ENCODE data around the gene OR4D6. TPM values are rescaled to one million over a fixed set of nuclear protein-coding genes. Genes with fewer than 3 reads are reported as not detected.

The OR4D6 gene
- total RNA-seq, 1 donor, result not detected

- DNase-seq (ENCODE audit: insufficient read length, low spot score, missing footprints), result no peak
- H3K4me2 ChIP-seq (ENCODE audit: insufficient read depth, low read length), result peak overlapping the region; percentile 3
- H3K36me3 ChIP-seq (ENCODE audit: insufficient read depth, low read length), result no peaks in the 10 kb centered on the region
- no peak overlapping the region for H2AFZ ChIP-seq (ENCODE audit: low read length)
- H3K27me3 ChIP-seq (ENCODE audit: insufficient read depth, low read length), result no peaks in the 10 kb centered on the region
- H3K9me3 ChIP-seq (ENCODE audit: low read depth, low read length), result no peaks in the 10 kb centered on the region
- H3K27ac ChIP-seq (ENCODE audit: low read depth, low read length), result no peak overlapping the region
- no peaks in the 10 kb centered on the region for H4K20me1 ChIP-seq (ENCODE audit: insufficient read depth, low read length)
- H3K4me1 ChIP-seq (ENCODE audit: insufficient read depth, low read length), result no peaks in the 10 kb centered on the region
- no peak overlapping the region for H3K4me3 ChIP-seq (ENCODE audit: insufficient read depth, low read length)
- TF ChIP-seq CTCF (IDR thresholded peaks at IDR 0.05; ENCODE audit: extremely low read depth, low read depth, low read length), result peak; percentile 4
- no peaks in the 10 kb centered on the region for H3K79me2 ChIP-seq (ENCODE audit: insufficient read depth, low read length)
Observed at GRCh38 chr11:59463190-59463641, 6.5 kb downstream of the OR4D6 start.

- Histone ChIP-seq H3K79me2 (ENCODE audit: insufficient read depth, low read length) (no peaks in the 10 kb centered on the region), H3K4me2 (ENCODE audit: insufficient read depth, low read length) (no peak within 1 kb of the TSS), H3K4me3 (ENCODE audit: insufficient read depth, low read length) (no peak within 1 kb of the TSS), H3K9me3 (ENCODE audit: low read depth, low read length) (no peaks in the 10 kb centered on the region), H3K27me3 (ENCODE audit: insufficient read depth, low read length) (no peaks in the 10 kb centered on the region), H3K36me3 (ENCODE audit: insufficient read depth, low read length) (no peaks in the 10 kb centered on the region), H3K4me1 (ENCODE audit: insufficient read depth, low read length) (no peaks in the 10 kb centered on the region), H4K20me1 (ENCODE audit: insufficient read depth, low read length) (no peaks in the 10 kb centered on the region), H2AFZ (ENCODE audit: low read length) (no peak within 1 kb of the TSS), H3K27ac (ENCODE audit: low read depth, low read length) (no peak within 1 kb of the TSS)
- TF ChIP-seq CTCF (IDR thresholded peaks at IDR 0.05; ENCODE audit: extremely low read depth, low read depth, low read length), result no peak
- DNase-seq (ENCODE audit: insufficient read length, low spot score, missing footprints), result no peak
Observed at GRCh38 chr11:59473015-59473414, 16.3 kb downstream of the OR4D6 start, which contains the start of gene OR4D10. TSS of gene OR4D10 (plus strand) at chr11:59473315. CDS start at chr11:59477430, 4,115 bp downstream.

- no peak for DNase-seq (ENCODE audit: insufficient read length, low spot score, missing footprints)
- H3K79me2 ChIP-seq (ENCODE audit: insufficient read depth, low read length), result no peaks in the 10 kb centered on the region
- H3K4me2 ChIP-seq (ENCODE audit: insufficient read depth, low read length), result no peak overlapping the region
- no peaks in the 10 kb centered on the region for H3K27me3 ChIP-seq (ENCODE audit: insufficient read depth, low read length)
- H3K4me1 ChIP-seq (ENCODE audit: insufficient read depth, low read length), result no peaks in the 10 kb centered on the region
- no peaks in the 10 kb centered on the region for H3K9me3 ChIP-seq (ENCODE audit: low read depth, low read length)
- no peak overlapping the region for H3K27ac ChIP-seq (ENCODE audit: low read depth, low read length)
- H2AFZ ChIP-seq (ENCODE audit: low read length), result no peak overlapping the region
- H4K20me1 ChIP-seq (ENCODE audit: insufficient read depth, low read length), result no peaks in the 10 kb centered on the region
- no peak for TF ChIP-seq CTCF (IDR thresholded peaks at IDR 0.05; ENCODE audit: extremely low read depth, low read depth, low read length)
- H3K36me3 ChIP-seq (ENCODE audit: insufficient read depth, low read length), result no peaks in the 10 kb centered on the region
- H3K4me3 ChIP-seq (ENCODE audit: insufficient read depth, low read length), result no peak overlapping the region
Observed at GRCh38 chr11:59475176-59475575, 18.4 kb downstream of the OR4D6 start.

GRCh38 chr11:59479906-59480305, 23.1 kb downstream of the OR4D6 start:
- no peak for DNase-seq (ENCODE audit: insufficient read length, low spot score, missing footprints)
- Histone ChIP-seq H3K27me3 (ENCODE audit: insufficient read depth, low read length) (no peaks in the 10 kb centered on the region), H3K36me3 (ENCODE audit: insufficient read depth, low read length) (no peaks in the 10 kb centered on the region), H4K20me1 (ENCODE audit: insufficient read depth, low read length) (no peaks in the 10 kb centered on the region), H3K4me2 (ENCODE audit: insufficient read depth, low read length) (no peak overlapping the region), H3K27ac (ENCODE audit: low read depth, low read length) (no peak overlapping the region), H2AFZ (ENCODE audit: low read length) (no peak overlapping the region), H3K9me3 (ENCODE audit: low read depth, low read length) (no peaks in the 10 kb centered on the region), H3K79me2 (ENCODE audit: insufficient read depth, low read length) (no peaks in the 10 kb centered on the region), H3K4me3 (ENCODE audit: insufficient read depth, low read length) (no peak overlapping the region), H3K4me1 (ENCODE audit: insufficient read depth, low read length) (no peaks in the 10 kb centered on the region)
- TF ChIP-seq CTCF (IDR thresholded peaks at IDR 0.05; ENCODE audit: extremely low read depth, low read depth, low read length), result no peak
